Retinal pigment epithelial cell (primary cell): ENCODE data around the gene RRP7A.
"Not testable (repeated sequence)": the region's sequence is repeated elsewhere in the genome, so short reads cannot be mapped to it uniquely, and the experiment has no call there.

Experiments
- DNase-seq: peaks from one replicate; pipeline ENCODE4 v3.0.0-alpha.2; 2010; ENCODE audit warnings: low read depth
- H3K4me3 ChIP-seq: 2 replicates; pipeline ENCODE4 v1.5.1; 2011; ENCODE audit warnings: mild to moderate bottlenecking, low read length, control low read depth, moderate library complexity
- CTCF ChIP-seq: conservative IDR thresholded peaks from 2 replicates; pipeline ENCODE4 v1.5.1; 2011; ENCODE audit warnings: low read depth, low read length, control low read depth, inconsistent platforms

The RRP7A gene

GRCh38 chr22:42560781-42561180, 41.2 kb upstream of the RRP7A start:
- DNase-seq = no peak
- no peak overlapping the region for H3K4me3 ChIP-seq
- TF ChIP-seq CTCF = peak; percentile 64

- DNase-seq = no peak
- H3K4me3 ChIP-seq = no peak overlapping the region
- TF ChIP-seq CTCF = no peak
Measured at GRCh38 chr22:42560381-42560780, 40.8 kb upstream of the RRP7A start.

- peak; percentile 11 for DNase-seq
- TF ChIP-seq CTCF = no peak
- peak within 1 kb of the TSS; percentile 53 for H3K4me3 ChIP-seq
Measured at GRCh38 chr22:42553475-42554361, 34.1 kb upstream of the RRP7A start, which contains the start of gene SERHL2. Gene SERHL2, plus strand, starts transcription at chr22:42553956. Its CDS starts 65 bp downstream, at chr22:42554021.

GRCh38 chr22:42552294-42552647, 32.7 kb upstream of the RRP7A start:
- H3K4me3 ChIP-seq, DNase-seq: not testable (repeated sequence)

- no peak for DNase-seq
- no peak overlapping the region for H3K4me3 ChIP-seq
- no peak for TF ChIP-seq CTCF
Measured at GRCh38 chr22:42549331-42550060, 29.9 kb upstream of the RRP7A start.

GRCh38 chr22:42548597-42549330, 29.2 kb upstream of the RRP7A start:
- DNase-seq = no peak

GRCh38 chr22:42548126-42548525, 28.5 kb upstream of the RRP7A start:
- not testable (repeated sequence) for H3K4me3 ChIP-seq, DNase-seq

More at GRCh38 chr22:42548597-42549330, 29.2 kb upstream of the RRP7A start:
- no peak overlapping the region for H3K4me3 ChIP-seq
- TF ChIP-seq CTCF = no peak

- H3K4me3 ChIP-seq = no peak overlapping the region
- TF ChIP-seq CTCF = no peak
- no peak for DNase-seq
Measured at GRCh38 chr22:42547562-42547961, 28.0 kb upstream of the RRP7A start.
